Measurements from ENCODE around the gene RAP1B.

The RAP1B gene

DNA sequence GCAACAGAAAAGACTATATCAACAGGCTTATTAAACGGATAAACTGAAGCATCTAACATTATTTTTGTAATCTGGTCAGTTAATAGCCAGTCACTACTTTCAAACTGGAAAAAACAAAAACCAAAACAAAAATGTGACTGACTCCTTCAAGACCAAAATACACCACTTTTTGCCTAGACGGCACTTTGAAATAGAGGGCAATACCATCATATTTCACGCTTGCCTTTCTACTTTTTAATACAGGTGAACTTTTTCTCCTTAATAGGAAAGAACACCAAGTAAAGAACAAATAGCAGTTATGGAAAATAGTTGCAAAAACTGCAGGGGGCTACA, 75.5 kb downstream of the RAP1B start:
- ATAC-seq (peak; percentile 5), DNase-seq (no peak)
- Mint-ChIP-seq H3K27ac (peak overlapping the region; percentile 97 to 98), H3K4me3 (peak overlapping the region; percentile 98 to 99), H3K9me3 (no peaks in the 10 kb centered on the region), H3K27me3 (no peaks in the 10 kb centered on the region), H3K4me1 (peaks cover 54% of the 10 kb centered on the region)

- peak within 1 kb of the TSS; percentile 98 to 99 for H3K4me3 Mint-ChIP-seq
- ATAC-seq (peak; percentile 98), DNase-seq (peak; percentile 92 to 97)
- H3K27ac Mint-ChIP-seq: peak within 1 kb of the TSS; percentile 97 to 98
- no peaks in the 10 kb centered on the region for H3K9me3 Mint-ChIP-seq
- H3K27me3 Mint-ChIP-seq: no peaks in the 10 kb centered on the region
- peaks cover 53% of the 10 kb centered on the region for H3K4me1 Mint-ChIP-seq
These were observed 76.2 kb downstream of the RAP1B start, which contains the start of gene NUP107 for GRCh38 chr12:68686595-68687521. NUP107 (plus strand) TSS chr12:68686978; CDS start chr12:68687066, 88 bp downstream.

DNA sequence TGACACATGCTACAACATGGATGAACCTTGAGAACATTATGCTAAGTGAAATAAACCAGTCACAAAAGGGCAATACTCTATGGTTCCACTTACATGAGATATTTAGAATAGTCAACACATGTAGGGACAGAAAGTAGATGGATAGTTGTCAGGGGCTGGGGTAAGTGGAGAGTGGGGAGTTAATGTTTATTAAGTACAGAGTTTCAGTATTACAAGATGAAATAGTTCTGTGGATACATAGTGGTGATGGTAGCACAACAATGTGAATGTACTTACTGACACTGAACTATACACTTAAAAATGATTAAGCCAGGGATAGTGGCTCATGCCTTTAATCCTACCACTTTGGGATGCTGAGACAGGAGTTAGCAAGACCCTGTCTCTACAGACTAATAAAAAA, 84.8 kb downstream of the RAP1B start:
- DNase-seq (no peak), ATAC-seq (no peak)
- Mint-ChIP-seq H3K9me3 (no peaks in the 10 kb centered on the region), H3K27me3 (no peaks in the 10 kb centered on the region), H3K4me1 (no peaks in the 10 kb centered on the region), H3K4me3 (no peak overlapping the region), H3K27ac (no peak overlapping the region)

DNA sequence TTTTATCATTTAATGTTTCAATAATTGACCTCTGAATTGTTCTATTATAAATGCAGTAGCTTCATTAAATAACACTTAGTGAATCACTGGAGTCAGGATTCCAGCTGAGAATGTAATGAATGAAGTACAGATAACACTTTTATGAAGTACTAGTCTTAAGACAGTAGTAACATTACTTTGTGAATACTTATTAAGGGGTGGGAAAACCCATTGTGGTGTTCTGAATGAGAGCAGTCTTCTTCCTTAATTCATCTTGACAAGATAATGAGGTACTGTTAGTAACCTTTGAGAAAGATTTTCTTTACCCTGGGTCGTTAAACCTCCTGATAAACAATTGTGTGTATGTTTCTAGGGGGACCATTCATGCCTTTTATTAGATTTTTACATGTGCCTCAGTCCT, 88.8 kb downstream of the RAP1B start:
- no peaks in the 10 kb centered on the region for H3K9me3 Mint-ChIP-seq
- no peaks in the 10 kb centered on the region for H3K27me3 Mint-ChIP-seq
- no peaks in the 10 kb centered on the region for H3K4me1 Mint-ChIP-seq
- no peak overlapping the region for H3K4me3 Mint-ChIP-seq
- no peak for DNase-seq
- H3K27ac Mint-ChIP-seq: no peak overlapping the region
- no peak for ATAC-seq
